Gastrocnemius medialis (tissue), 4 donors: Measurements from ENCODE around the gene ACTBL2. TPM values are rescaled to one million over a fixed set of nuclear protein-coding genes. Genes with fewer than 3 reads are reported as not detected.

Experiments used
- ATAC-seq, 2 donors: fragments of 150-250 bp; one replicate each; pipeline ENCODE4 v1.9.1; 2016
- DNase-seq, 2 donors: peaks; one replicate each; pipeline ENCODE4 v3.0.0-alpha.2; 2019
- H3K27ac ChIP-seq, 4 donors: fragments of 200-600 bp; sonication (generic); 1 replicate in 1 of 4; 2 replicates in 3 of 4; pipeline ENCODE4 v1.5.1; 2016 to 2018; ENCODE audit warnings: mild to moderate bottlenecking in 2 of 4, moderate library complexity in 1 of 4
- H3K27me3 ChIP-seq, 3 donors: fragments of 200-600 bp; sonication (generic) in 2 of 3; 1 replicate in 1 of 3; 2 replicates in 2 of 3; pipeline versions ENCODE4 v1.5.1 to v1.6.0; 2016 to 2019; ENCODE audit warnings: mild to moderate bottlenecking in 1 of 3, moderate library complexity in 1 of 3
- H3K36me3 ChIP-seq, 2 donors: fragments of 200-600 bp; sonication (generic) in 1 of 2; one replicate each; pipeline ENCODE4 v1.5.1; 2017 to 2018
- H3K4me1 ChIP-seq, 2 donors: fragments of 200-600 bp; sonication (generic) in 1 of 2; one replicate each; pipeline ENCODE4 v1.5.1; 2016 to 2017; ENCODE audit warnings: mild to moderate bottlenecking in 2 of 2
- H3K4me3 ChIP-seq, 4 donors: fragments of 200-600 bp; sonication (generic) in 3 of 4; 1 replicate in 1 of 4; 2 replicates in 3 of 4; pipeline ENCODE4 v1.5.1; 2016 to 2019; ENCODE audit warnings: mild to moderate bottlenecking in 2 of 4
- H3K9me3 ChIP-seq, 3 donors: fragments of 200-600 bp; sonication (generic) in 2 of 3; 1 replicate in 1 of 3; 2 replicates in 2 of 3; pipeline ENCODE4 v1.5.1; 2016 to 2019
- CTCF ChIP-seq, 5 experiments: fragments of 450-650 bp in 3 of 5; fragments of 200-600 bp in 2 of 5; sonication (generic) in 2 of 5; IDR thresholded peaks in 4 of 5; conservative IDR thresholded peaks in 1 of 5; 1 replicate in 4 of 5; 2 replicates in 1 of 5; pipeline ENCODE4 v1.5.1; 2016 to 2019; ENCODE audit warnings: antibody characterized with exemption in 5 of 5, mild to moderate bottlenecking in 3 of 5, moderate library complexity in 3 of 5
- POLR2A ChIP-seq, 2 donors: fragments of 450-650 bp; IDR thresholded peaks; one replicate each; pipeline ENCODE4 v1.6.1; 2017; ENCODE audit warnings: antibody characterized with exemption in 2 of 2, mild to moderate bottlenecking in 2 of 2, moderate library complexity in 2 of 2
- in situ Hi-C, 4 donors: fragments of 200-750 bp; cut with MboI; loops; one replicate each; pipeline versions ENCODE4 v1.15.0 to v1.8.0; 2017; ENCODE audit warnings: low sequenced_read_pairs in 4 of 4
- intact Hi-C: fragments of 100-400 bp; cut with DNase I; formaldehyde crosslinking; loops from one replicate; pipeline ENCODE4 v1.15.1; 2023; ENCODE audit warnings: low total_unique reads
- total RNA-seq, 4 donors: library from RNA; depleted of rRNA; stranded (reverse); fragments of >200 nt; gene quantifications; one replicate each; pipeline versions ENCODE4 v1.1.0 to v1.2.3, GENCODE V29; 2016

The ACTBL2 gene
- total RNA-seq, 4 donors from 2014 or later = not detected

GRCh38 chr5:57504357-57504756, 21.7 kb upstream of the ACTBL2 start:
- TF ChIP-seq CTCF (IDR thresholded peaks at IDR 0.05 in 4 of 5, conservative IDR thresholded peaks at IDR 0.05 in 1 of 5) (no peak), POLR2A (IDR thresholded peaks at IDR 0.05) (no peak)
- intact Hi-C loops (no loop called here), in situ Hi-C loops (loop anchor here (10.0 to 25.0 kb wide), 4 partner anchors 258 to 960 kb away; partner anchors contain the start of gene PLK2 (in 3 of the 4))
- H3K27ac ChIP-seq = no peak overlapping the region
- no peaks in the 10 kb centered on the region for H3K27me3 ChIP-seq
- H3K4me3 ChIP-seq = no peak overlapping the region
- H3K9me3 ChIP-seq = no peaks in the 10 kb centered on the region
- no peak for DNase-seq
- no peaks in the 10 kb centered on the region for H3K36me3 ChIP-seq
- peaks cover 0 to 11% of the 10 kb centered on the region in 2 donors for H3K4me1 ChIP-seq
- ATAC-seq = no peak

- no peak for TF ChIP-seq POLR2A (IDR thresholded peaks at IDR 0.05)
- no peak for TF ChIP-seq CTCF (IDR thresholded peaks at IDR 0.05 in 4 of 5, conservative IDR thresholded peaks at IDR 0.05 in 1 of 5)
- H3K4me3 ChIP-seq = no peak overlapping the region
- no peak for DNase-seq
- H3K27me3 ChIP-seq = no peaks in the 10 kb centered on the region
- no peak overlapping the region for H3K27ac ChIP-seq
- ATAC-seq = no peak
- H3K36me3 ChIP-seq = no peaks in the 10 kb centered on the region
- H3K4me1 ChIP-seq = peaks cover 0 to 11% of the 10 kb centered on the region in 2 donors
- no peaks in the 10 kb centered on the region for H3K9me3 ChIP-seq
- in situ Hi-C loops (loop anchor here (10.0 to 25.0 kb wide), 4 partner anchors 259 to 961 kb away; partner anchors contain the start of gene PLK2 (in 3 of the 4)), intact Hi-C loops (no loop called here)
These were observed 20.8 kb upstream of the ACTBL2 start for GRCh38 chr5:57503433-57503832.

GRCh38 chr5:57501414-57502201, 19.0 kb upstream of the ACTBL2 start:
- peaks cover 0 to 11% of the 10 kb centered on the region in 2 donors for H3K4me1 ChIP-seq
- TF ChIP-seq POLR2A (IDR thresholded peaks at IDR 0.05) = no peak
- TF ChIP-seq CTCF (IDR thresholded peaks at IDR 0.05 in 4 of 5, conservative IDR thresholded peaks at IDR 0.05 in 1 of 5) = no peak
- ATAC-seq (peak; percentile 41 to 68), DNase-seq (peak in 1 of 2 donors; percentile 9)
- H3K27me3 ChIP-seq = no peaks in the 10 kb centered on the region
- in situ Hi-C loops = loop anchor here (10.0 to 25.0 kb wide), 4 partner anchors 261 to 963 kb away; partner anchors contain the start of gene PLK2 (in 3 of the 4)
- intact Hi-C loops = no loop called here
- H3K4me3 ChIP-seq = no peak overlapping the region
- no peaks in the 10 kb centered on the region for H3K9me3 ChIP-seq
- H3K27ac ChIP-seq = no peak overlapping the region
- H3K36me3 ChIP-seq = no peaks in the 10 kb centered on the region

- in situ Hi-C loops (loop anchor here (10.0 to 25.0 kb wide), 4 partner anchors 263 to 965 kb away; partner anchors contain the start of gene PLK2 (in 3 of the 4)), intact Hi-C loops (loop anchor here (1.0 to 10.0 kb wide), 3 partner anchors 280 to 961 kb away; partner anchors contain the start of gene PLK2)
- Histone ChIP-seq H3K4me1 (peaks cover 0 to 11% of the 10 kb centered on the region in 2 donors), H3K4me3 (peak overlapping the region in 2 of 4 donors; percentile 25 to 49), H3K9me3 (no peaks in the 10 kb centered on the region), H3K36me3 (no peaks in the 10 kb centered on the region), H3K27ac (no peak overlapping the region), H3K27me3 (no peaks in the 10 kb centered on the region)
- peak; percentile 68 to 71 for ATAC-seq
- DNase-seq = no peak
- TF ChIP-seq CTCF (IDR thresholded peaks at IDR 0.05 in 4 of 5, conservative IDR thresholded peaks at IDR 0.05 in 1 of 5) (peak; percentile 36 to 76 (median 55)), POLR2A (IDR thresholded peaks at IDR 0.05) (no peak)
These were observed 16.8 kb upstream of the ACTBL2 start for GRCh38 chr5:57499262-57500050.
